ENCODE results near the gene TMCC3. TPM values are rescaled to one million over a fixed set of nuclear protein-coding genes. Genes with fewer than 3 reads are reported as not detected.
A peak's percentile ranks its signal among the peaks of the same experiment; 100 is the strongest.
"Not testable (repeated sequence)": the region's sequence is repeated elsewhere in the genome, so short reads cannot be mapped to it uniquely, and the experiment has no call there.

Gene TMCC3
- total RNA-seq, 4 donors from 2014 or later, result 9.0 to 16.1 (median 14.6) TPM

GRCh38 chr12:94604366-94604698, 46.0 kb downstream of the TMCC3 start:
- WGBS, 2 donors, result 67% methylated on average over 3 of the region's 3 CpGs
- no peaks in the 10 kb centered on the region for H3K36me3 ChIP-seq
- TF ChIP-seq POLR2A (IDR thresholded peaks at IDR 0.05) (no peak), EP300 (IDR thresholded peaks at IDR 0.05) (no peak), CTCF (IDR thresholded peaks at IDR 0.05) (no peak)
- H3K4me3 ChIP-seq, result no peak overlapping the region
- no peaks in the 10 kb centered on the region for H3K27me3 ChIP-seq
- H3K4me1 ChIP-seq, result peaks cover 0 to 18% (median 4%) of the 10 kb centered on the region in 4 donors
- no peak for DNase-seq (ENCODE audit: low spot score in 2 of 2)
- peaks cover 0 to 14% (median 0%) of the 10 kb centered on the region in 4 donors for H3K9me3 ChIP-seq
- H3K27ac ChIP-seq, result peak overlapping the region in 1 of 4 donors; percentile 24

GRCh38 chr12:94603434-94604365, 46.7 kb downstream of the TMCC3 start:
- no peaks in the 10 kb centered on the region for H3K27me3 ChIP-seq
- peak in 1 of 2 donors; percentile 24 for DNase-seq (ENCODE audit: low spot score in 2 of 2)
- no peaks in the 10 kb centered on the region for H3K36me3 ChIP-seq
- H3K9me3 ChIP-seq, result peaks cover 0 to 14% (median 0%) of the 10 kb centered on the region in 4 donors
- H3K27ac ChIP-seq, result peak overlapping the region in 1 of 4 donors; percentile 24
- no peak overlapping the region for H3K4me3 ChIP-seq
- H3K4me1 ChIP-seq, result peaks cover 0 to 23% (median 4%) of the 10 kb centered on the region in 4 donors
- peak; percentile 25 to 56 (median 44) for TF ChIP-seq CTCF (IDR thresholded peaks at IDR 0.05)
- no peak for TF ChIP-seq POLR2A (IDR thresholded peaks at IDR 0.05)
- WGBS, 2 donors, result 69 to 83% methylated on average over 7 of the region's 7 CpGs

GRCh38 chr12:94602024-94602423, 48.3 kb downstream of the TMCC3 start:
- Histone ChIP-seq H3K9me3 (peaks cover 0 to 6% (median 0%) of the 10 kb centered on the region in 4 donors), H3K36me3 (no peaks in the 10 kb centered on the region), H3K4me3 (no peak overlapping the region), H3K4me1 (peaks cover 0 to 23% (median 4%) of the 10 kb centered on the region in 4 donors), H3K27me3 (no peaks in the 10 kb centered on the region), H3K27ac (no peak overlapping the region)
- no peak for DNase-seq (ENCODE audit: low spot score in 2 of 2)
- WGBS, 2 donors, result 86 to 87% methylated on average over 4 of the region's 4 CpGs
- TF ChIP-seq CTCF (IDR thresholded peaks at IDR 0.05) (no peak), POLR2A (IDR thresholded peaks at IDR 0.05) (no peak), EP300 (IDR thresholded peaks at IDR 0.05) (no peak)

- H3K27me3 ChIP-seq; H3K9me3 ChIP-seq; H3K36me3 ChIP-seq; H3K27ac ChIP-seq; H3K4me3 ChIP-seq; DNase-seq (ENCODE audit: low spot score in 2 of 2): not testable (repeated sequence)
- 93 to 94% methylated on average over 5 of the region's 5 CpGs for WGBS, 2 donors
- H3K4me1 ChIP-seq, result peaks cover 0 to 23% (median 4%) of the 10 kb centered on the region in 4 donors
Observed at GRCh38 chr12:94601307-94601706, 49.0 kb downstream of the TMCC3 start.

GRCh38 chr12:94599189-94599588, 51.2 kb downstream of the TMCC3 start:
- H3K36me3 ChIP-seq, result no peaks in the 10 kb centered on the region
- WGBS, 2 donors, result 57 to 80% methylated on average over 4 of the region's 4 CpGs
- H3K27ac ChIP-seq, result no peak overlapping the region
- DNase-seq (ENCODE audit: low spot score in 2 of 2), result no peak
- no peak overlapping the region for H3K4me3 ChIP-seq
- TF ChIP-seq CTCF (IDR thresholded peaks at IDR 0.05) (no peak), POLR2A (IDR thresholded peaks at IDR 0.05) (no peak), EP300 (IDR thresholded peaks at IDR 0.05) (no peak)
- H3K9me3 ChIP-seq, result no peaks in the 10 kb centered on the region
- H3K27me3 ChIP-seq, result no peaks in the 10 kb centered on the region
- peaks cover 0 to 17% (median 3%) of the 10 kb centered on the region in 4 donors for H3K4me1 ChIP-seq

Measured in tibial nerve (tissue), 4 donors.